Measurements from ENCODE around the gene ATG12.

Gene ATG12

GRCh38 chr5:115801984-115802383 lies 39.4 kb downstream of the ATG12 start:
- DNase-seq = no peak

- no peak for DNase-seq
Observed at GRCh38 chr5:115801152-115801551, 40.2 kb downstream of the ATG12 start.

- DNase-seq = no peak
Observed at GRCh38 chr5:115800108-115800507, 41.3 kb downstream of the ATG12 start.

DNA sequence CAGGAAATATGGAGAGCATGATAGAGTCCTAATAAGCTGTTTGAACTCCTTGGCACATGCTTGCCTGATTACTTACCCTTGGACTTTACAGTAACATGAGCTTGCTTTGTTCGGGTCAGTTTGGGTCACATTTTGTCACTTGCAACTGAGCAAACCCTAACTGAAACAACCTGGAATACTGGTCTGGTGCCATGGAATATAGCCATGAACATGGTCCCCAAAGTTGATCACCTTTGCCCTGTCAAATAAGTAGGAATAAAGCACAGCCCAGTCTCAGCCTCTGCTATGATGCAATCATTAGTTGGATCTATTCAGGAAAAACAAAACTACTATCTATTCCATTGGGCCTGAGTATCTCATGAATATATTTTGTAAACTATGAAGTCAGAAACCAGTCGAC lies 43.1 kb downstream of the ATG12 start:
- no peak for DNase-seq

DNA sequence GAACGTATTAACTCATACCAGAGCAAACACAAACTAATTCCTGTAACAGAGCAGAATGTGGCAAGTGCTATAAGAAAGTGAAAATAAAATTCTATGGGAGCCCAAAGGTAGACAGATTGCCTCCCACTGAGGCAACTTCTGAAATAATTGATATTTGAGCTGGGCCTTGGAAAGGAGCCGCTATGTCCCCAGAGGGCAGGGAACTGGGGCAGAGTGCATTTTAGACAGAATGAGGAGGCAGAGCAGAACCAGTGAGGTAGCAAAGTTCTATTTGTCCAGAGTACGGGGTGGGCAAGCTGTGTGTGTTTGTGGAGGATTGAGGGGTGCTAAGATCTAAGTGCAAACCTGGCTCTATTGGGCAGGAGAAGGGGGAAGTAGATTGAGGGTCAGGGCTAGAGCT lies 44.7 kb downstream of the ATG12 start:
- no peak for DNase-seq

DNA sequence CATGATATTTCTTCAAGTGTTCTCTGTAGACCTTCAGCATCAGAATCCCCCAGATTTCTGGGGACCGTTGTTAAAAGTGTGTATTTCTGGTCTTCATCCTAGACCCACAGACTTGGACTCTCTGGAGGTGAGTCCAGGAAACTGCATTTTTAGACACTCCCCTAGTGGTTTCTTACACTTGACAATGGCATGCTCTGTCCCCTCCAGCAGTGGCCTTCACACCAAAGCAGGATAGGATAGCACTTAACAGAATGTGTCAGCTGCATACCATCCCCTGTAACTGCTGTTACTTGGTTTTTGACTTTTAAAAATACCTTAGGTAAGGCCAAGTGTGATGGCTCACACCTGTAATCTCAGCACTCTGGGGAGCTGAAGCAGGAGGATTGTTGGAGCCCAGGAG lies 45.7 kb downstream of the ATG12 start:
- DNase-seq = no peak

GRCh38 chr5:115788440-115788839 lies 52.9 kb downstream of the ATG12 start:
- DNase-seq = no peak

DNA sequence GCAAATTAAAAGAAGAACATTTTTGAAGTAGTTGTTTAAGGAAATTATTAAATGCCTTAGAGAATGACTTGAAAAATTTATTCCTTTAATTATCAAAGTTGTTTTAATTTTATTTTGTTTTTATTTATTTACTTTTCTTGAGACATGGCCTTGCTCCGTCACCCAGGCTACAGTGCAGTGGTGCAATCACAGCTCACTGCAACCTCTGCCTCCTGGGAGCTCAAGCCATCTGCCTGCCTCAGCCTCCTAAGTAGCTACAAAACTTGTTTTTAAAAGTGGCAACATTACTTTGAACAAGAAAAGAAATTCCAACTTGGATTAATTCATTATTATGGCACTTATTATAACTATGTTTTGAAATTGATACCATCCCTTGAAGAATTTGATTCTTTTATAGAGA lies 53.9 kb downstream of the ATG12 start:
- no peak for DNase-seq

DNA sequence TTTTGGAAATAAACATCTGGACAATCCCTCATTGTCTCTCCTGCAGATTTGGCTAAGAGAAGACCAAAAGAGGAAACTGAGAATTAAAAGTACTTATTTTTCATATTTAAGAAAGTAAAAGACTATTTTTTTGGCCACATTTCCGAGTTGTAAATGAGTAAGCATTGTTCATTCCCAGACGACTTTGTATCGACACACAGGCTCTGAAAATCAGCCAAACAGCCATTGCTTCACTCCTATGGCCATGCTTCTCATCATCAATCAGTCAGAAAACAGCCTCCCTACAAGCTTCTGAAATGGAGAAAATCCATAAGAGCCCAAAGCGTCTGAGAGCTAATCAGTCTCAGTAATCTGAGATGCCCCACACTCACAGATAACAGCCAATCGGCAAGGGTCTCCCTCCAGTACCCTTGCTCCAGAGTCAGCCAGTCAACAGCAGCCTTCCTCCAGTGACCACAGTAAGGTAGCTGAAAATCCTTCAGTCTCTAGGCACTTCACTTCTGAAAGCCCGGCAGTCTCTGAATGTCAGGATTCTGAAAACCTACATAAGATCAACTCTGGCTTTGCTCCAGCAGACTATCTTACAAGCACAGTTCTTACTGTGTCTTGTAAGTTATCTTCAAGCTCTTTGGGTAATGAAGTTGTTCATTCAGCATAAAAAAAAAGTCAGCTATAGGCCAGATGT lies 55.8 kb downstream of the ATG12 start:
- DNase-seq = no peak

- DNase-seq = no peak
Observed at GRCh38 chr5:115778417-115778816, 62.9 kb downstream of the ATG12 start.
